ENCODE measurements around the gene ALDH16A1. TPM values are rescaled to one million over a fixed set of nuclear protein-coding genes. Genes with fewer than 3 reads are reported as not detected.
"Not testable (repeated sequence)": the region's sequence is repeated elsewhere in the genome, so short reads cannot be mapped to it uniquely, and the experiment has no call there.

Gene ALDH16A1
- total RNA-seq, 1 donor from 2014 or later = 22.5 TPM

DNA sequence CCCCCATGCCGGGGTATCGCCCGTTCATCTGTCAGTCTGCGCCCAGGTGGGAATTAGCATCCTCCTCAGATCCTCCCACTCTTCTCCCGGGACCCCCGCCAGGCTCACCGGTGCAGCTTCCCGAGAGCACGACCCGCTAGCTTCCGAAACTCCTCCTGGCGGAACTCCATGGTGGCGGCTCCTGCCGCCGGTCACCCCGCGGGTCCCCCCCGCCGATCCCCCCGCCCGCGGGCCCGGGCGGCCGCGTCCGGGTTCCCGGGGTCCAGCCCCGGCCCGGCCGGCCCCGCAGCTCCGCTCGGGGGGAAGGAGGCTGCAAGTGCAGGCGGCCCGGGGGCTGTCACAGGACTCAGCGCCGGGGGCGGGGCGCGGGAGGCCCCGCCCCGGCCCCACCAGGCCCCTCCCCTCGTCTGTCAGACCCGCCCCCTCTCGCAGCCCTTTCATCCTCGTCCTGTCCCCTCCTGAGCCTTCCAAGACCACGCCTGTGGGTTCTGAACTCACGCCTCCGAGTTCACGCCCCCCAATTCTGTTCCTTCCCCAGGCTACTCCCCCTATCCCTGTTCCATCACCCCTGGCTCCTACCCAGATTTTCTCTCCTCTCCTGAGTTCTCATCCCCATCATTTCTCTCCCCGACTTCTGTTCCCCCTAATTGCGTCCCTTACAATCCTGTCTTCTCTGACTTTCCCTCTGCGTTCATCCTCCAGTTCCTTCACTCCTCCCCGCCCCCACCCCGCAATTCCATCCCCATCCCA, 11.6 kb upstream of the ALDH16A1 start, which contains the start of gene SLC17A7:
TSS of gene SLC17A7 (minus strand) at position 318 of the 750 bp plus-strand sequence. CDS start at position 170, 148 bp downstream.
- no peak for DNase-seq

DNA sequence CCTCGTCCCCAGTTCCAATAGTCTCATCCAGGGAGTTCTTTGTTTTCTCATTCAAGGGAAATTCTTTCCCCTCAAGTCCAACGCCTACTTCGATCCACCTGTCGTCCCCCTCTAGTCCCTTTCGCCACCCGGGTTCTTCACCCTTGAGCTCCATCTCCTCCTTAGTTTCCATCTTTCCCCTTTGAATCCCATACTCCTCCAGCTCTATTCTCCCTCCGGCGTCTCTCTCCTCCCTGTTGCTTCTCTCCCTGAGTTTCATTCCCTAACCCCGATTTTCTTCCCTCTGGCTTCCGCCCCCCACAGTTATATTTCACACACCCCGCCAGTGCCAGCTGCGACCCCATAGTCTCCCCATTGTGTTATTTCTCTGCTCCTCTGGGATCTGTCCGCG, 11.1 kb upstream of the ALDH16A1 start:
- DNase-seq = no peak

DNA sequence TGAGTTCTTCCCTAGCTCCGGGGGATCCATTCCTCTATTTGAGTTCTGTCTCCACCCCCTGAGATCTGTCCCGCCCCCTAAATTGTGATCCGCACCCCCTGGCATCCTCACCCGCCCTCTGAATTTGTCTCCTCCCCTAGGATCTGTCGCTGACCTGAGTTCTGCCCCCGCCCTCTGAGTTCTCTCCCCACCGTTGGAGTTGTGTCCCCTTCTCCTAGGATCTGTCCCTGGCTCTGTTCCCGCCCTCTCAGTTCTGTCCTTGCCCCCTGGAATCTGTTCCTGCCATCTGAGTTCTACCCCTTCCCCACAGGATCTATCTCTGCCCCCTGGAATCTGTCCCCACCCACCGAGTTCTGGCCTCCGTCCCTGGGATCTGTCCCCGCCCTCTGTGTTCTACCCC, 10.7 kb upstream of the ALDH16A1 start:
- DNase-seq = no peak

DNA sequence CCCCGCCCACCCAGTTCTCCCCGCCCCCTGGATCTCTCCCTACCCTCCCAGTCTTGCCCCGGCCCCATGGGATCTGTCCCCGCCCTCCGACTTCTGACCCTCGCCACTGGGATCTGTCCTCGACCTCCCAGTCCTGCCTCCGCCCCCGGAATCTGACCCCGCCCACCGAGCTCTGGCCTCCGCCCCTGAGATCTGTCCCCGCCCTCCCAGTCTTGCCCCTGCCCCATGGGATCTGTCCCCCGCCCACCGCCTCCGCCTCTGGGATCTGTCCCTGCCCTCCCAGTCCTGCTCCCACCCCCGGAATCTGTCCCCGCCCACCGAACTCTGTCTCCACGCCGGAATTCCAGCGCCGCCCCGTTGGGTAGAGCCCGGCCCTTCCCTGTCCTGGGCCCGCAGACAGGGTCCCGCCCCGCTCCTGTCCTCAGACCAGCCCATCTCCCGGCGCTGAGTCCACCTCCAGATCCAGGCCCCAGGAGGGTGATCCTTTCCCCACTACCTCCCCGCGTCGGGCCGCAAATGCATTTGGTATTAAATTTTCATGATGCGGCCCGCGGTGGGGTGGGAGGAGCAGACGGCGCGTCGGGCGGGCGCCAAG, 10.2 kb upstream of the ALDH16A1 start:
- peak; percentile 85 for DNase-seq

DNA sequence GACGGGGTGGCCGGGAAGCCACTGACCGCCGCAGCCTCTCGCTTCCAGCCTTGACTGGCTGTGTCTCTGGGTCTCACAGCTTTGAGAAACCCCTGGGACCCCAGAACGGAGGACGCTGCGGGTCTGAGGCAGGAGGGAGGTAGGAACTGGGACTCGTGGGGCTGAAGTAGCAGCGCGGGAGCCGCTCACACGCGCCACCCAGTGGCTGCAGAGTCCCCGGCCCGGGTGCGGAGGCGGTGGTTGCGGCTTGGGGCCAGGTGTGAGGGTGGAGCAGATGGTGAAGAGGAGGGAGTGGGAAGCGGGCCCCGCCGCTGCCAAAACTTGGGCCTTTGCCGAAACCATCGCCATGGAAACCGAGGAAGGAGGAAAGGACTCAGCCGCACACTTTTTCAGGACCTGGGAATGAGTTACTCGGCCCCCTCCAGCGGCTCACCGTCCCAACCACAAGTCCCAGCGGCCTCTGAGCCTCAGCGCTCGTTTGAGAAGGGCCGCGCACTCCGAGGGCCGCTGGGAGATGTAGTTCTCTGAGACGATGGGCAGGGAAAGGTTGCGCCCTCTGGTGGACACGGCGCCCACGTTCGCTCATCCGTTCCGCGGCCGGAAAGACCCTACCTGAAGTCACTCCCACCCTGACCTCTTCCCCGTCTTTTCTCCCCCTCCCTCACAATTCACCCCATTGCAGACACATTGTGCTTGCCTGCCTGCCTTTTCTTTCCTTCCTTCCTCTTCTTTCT, 9.5 kb upstream of the ALDH16A1 start:
- peak; percentile 97 for DNase-seq

DNA sequence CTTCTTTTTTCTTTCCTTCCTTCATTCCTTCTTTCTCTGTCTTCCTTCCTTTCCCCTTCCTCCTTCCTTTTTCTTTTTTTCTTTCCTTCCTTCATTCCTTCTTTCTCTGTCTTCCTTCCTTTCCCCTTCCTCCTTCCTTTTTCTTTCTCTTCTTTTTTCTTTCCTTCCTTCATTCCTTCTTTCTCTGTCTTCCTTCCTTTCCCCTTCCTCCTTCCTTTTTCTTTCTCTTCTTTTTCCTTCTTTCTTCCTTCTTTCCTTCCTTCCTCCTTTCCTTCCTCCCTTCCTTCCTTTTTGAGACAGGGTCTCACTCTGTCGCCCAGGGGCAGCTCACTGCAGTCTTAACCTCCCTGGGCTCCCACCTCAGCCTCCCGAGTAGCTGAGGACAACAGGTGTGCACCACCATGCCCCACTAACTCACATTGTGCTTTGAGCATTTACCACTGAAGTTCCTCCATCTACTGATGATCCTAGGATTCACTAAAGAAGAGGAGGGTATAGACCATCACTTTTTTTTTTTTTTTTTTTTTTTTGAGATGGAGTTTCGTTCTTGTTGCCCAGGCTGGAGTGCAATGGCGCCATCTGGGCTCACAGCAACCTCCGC, 8.8 kb upstream of the ALDH16A1 start:
- not testable (repeated sequence) for DNase-seq

DNA sequence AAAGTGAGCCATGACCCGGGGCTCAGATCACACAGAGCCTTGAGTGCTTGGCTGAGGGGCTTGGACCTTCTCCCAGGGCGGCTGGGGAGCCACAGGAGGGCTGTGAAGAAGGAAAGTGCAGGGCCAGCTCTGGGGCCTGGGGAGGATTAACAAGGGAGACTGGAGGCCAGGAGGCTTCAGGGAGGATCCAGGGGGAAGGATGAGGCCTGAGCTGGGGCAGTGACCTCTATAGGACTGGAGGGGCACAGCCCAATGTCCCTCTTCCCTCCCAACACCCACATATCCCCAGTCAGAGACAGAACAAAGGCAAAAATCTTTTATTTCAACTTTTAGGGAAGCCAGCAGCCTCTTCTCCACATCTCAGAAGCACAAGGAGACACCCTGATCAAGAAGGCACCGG, 7.0 kb upstream of the ALDH16A1 start:
- no peak for DNase-seq

DNA sequence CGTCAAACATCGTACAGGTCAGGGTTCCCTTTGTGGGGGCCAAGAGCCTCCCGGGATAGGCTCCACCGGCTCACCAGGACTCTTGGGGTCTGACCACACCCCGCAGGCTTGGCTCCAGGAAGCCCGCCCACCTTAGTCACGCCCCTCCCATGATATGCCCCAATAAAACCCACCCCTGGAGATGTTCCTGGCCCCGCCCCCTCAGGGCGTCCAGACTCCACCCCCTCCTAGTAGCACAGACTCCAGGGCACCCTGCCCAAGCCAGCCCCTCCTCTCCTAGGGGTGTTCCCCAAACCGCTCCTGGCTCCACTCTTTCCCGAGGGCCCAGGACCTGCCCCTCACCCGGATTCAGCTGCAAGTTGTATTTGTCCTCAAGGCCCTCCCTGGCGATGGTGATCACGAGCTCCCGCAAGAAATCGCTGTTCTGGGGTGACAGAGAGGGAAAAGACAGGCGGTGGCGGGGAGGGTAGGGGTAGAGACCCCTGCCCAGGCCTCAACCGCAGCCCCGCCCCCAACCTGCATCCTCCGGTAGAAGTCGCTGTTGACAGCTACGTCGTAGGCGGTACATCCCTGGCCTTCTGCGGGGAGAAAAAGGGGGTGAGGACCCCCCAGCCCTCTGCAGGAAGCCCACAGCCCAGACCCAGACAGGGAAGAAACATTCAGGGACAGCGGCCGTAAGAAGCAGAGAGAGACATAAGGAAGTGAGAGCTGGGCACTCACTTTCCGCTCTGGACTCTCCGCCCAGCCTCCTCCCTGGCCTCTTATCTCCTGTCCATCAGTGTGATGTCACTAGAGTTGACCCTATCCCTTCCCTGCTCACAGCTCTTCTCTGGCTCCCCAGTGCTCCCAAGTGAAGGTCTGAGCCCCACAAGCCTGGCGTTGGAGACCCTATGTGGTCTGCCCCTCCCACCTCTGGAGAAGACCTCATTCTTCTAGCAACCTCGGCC, 5.3 kb upstream of the ALDH16A1 start:
- DNase-seq = no peak

DNA sequence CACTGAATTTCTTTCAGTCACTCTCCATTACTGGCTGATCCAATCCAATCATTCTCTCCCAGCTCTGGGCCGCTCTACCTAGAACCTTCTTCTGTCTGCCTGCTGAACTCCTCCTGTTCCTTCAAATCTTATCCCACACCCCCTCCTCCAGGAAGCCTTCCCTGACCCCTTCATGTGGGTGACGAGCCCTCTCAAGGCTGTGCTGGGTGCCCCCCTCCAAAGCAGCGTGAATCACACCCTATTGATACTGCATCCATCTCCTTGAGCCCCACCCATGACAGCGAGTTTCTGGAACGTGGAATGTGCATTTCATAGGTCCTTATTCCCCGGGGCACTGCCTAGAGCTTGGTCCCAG, 4.6 kb upstream of the ALDH16A1 start:
- DNase-seq = no peak

DNA sequence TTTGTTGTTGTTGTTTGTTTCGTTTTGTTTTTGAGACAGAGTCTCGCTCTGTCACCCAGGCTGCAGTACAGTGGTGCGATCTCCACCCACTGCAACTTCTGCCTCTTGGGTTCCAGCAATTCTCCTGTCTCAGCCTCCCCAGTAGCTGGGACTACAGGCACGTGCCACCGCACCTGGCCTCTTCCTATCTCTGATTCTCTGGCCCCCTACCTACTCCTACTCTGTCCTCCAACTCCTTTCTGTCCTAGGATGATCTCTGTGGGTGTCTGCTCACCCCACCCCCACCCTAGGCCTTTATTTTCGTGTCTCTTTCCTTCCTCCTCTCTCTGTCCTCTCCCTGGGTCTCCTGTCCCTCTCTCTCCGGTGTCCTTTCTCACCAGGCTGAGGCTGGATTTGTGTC, 2.6 kb upstream of the ALDH16A1 start:
- DNase-seq = no peak

DNA sequence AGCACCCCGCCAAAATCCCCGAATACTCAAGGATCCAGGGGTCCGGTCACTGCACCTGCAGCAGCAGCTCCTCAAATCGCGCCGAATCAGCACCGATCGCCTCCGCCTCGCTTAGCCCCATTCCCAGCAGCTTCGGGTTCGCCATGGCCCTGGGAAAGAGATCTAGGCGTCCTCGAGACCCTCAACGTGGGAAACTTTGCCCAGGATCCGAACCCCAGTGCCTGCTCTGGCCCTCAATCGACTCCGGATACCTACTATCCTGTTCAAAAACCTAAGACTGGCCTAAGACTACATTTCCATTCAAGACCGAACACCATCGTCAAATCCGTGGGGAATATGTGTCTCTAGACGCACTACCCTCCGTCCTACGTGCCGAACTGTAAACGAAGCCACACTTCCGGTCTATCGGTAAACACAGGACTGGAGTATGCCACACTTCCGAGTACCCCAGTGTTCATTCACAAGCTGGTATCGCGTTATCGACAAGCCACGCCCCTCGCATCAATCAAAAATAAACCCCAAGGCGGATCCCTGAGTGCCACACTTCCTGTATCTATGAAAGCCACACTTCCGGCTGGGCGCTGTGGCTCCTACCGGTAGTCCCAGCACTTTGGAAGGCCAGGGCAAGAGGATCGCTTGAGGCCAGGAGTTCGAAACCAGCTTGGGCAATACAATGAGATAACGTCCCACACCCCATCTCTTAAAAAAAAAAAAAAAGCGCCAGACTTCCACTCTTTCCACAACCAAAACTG, 1.4 kb upstream of the ALDH16A1 start, which contains the start of gene PIH1D1:
TSS of gene PIH1D1 (minus strand) at position 385 of the 752 bp plus-strand sequence. CDS start at position 145, 240 bp downstream.
- DNase-seq = peak; percentile 100

DNA sequence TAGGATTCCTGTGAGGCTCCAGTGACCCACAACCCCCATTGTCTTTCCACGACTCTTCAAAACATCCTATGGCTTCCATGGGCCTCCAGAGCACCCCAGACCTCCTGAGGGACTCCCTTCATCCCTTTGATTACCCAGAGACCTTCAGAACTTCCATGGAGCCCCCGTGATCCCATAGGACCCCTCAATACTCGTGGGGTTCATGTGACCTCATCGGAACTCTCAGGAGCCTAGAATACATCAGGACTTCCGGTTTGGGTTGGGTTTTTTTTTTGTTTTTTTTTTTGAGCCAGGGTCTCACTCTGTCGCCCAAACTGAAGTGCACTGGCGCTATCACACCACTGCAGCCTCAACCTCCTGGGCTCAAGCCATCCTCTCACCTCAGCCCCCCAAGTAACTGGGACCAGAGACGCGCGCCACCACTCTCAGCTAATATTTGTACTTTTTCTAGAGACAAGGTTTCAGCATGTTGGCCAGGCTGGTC, 774 bp downstream of the ALDH16A1 start:
- no peak for DNase-seq

DNA sequence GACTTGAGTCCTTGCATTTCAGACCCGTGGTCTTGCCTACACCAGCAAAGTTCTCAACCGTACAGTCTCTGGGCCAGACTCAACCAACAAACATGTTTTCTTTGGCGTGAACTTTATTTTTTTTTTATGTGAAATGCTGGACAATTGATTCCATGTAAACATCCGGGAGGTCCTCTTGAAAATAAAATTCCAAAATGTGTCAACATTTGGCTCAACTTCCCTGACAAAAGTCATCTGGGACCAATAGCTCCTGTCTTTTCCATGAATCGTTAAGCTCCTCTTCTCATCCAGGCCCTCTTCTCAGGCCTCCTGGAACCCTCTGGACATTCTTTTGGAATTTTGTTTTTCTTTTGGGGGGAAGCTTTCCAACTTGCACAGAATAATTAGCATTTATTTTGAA, 2.7 kb downstream of the ALDH16A1 start:
- DNase-seq = peak; percentile 82

DNA sequence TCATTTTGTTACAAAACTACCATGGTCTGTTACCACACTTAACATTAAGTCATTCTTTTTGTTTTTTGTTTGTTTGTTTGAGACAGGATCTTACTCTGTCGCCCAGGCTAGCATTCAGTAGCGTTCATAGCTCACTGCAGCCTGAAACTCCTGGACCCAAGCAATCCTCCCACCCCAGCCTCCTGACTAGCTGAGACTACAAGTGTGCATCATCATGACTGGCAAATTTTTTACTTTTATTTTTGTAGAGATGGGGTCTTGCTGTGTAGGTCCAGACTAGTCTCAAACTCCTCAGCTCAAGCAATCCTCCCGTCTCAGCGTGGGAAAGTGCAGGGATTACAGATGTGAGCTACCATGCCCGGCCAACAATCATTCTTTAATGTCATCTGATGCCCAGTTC, 3.3 kb downstream of the ALDH16A1 start:
- DNase-seq = no peak

DNA sequence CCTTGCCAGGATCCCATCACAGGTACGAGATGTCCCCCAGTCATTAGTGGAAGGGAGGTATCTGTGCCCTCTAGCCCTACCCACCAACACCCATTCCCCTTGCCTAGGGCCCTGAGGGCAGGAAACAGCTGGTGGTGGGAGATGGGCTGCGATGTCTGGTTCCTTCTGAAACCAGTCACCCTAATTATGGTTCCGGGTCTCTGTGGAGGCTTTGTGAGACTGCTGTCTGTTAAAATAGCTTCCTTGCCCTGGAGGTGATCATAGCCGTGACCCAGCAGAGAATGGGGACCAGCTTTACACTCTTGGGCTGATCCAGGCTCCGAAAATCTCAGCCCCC, 5.5 kb downstream of the ALDH16A1 start:
- no peak for DNase-seq

DNA sequence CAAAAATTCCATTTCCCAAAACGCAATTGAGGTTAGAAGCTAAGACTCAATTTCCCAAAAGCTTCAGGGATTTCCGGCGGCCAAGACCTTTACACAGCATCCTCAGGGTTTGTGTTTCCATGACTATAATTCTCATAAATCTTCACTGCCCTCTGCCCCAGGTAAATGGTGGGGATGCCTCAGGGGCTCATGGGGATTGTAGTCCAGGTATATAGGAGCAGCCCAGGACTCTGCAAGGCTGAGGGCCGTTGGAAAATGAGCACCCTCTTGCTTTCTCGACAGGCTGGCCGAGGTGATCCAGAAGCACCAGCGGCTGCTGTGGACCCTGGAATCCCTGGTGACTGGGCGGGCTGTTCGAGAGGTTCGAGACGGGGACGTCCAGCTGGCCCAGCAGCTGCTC, 6.4 kb downstream of the ALDH16A1 start:
- DNase-seq = no peak

DNA sequence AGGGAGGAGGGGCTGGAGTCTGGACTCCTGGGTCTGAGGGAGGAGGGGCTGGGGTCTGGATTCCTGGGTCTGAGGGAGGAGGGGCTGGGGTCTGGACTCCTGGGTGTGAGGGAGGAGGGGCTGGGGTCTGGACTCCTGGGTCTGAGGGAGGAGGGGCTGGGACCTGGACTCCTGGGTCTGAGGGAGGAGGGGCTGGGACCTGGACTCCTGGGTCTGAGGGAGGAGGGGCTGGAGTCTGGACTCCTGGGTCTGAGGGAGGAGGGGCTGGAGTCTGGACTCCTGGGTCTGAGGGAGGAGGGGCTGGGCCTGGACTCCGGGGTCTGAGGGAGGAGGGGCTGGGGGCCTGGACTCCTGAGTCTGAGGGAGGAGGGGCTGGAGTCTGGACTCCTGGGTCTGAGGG, 8.1 kb downstream of the ALDH16A1 start:
- DNase-seq = not testable (repeated sequence)

DNA sequence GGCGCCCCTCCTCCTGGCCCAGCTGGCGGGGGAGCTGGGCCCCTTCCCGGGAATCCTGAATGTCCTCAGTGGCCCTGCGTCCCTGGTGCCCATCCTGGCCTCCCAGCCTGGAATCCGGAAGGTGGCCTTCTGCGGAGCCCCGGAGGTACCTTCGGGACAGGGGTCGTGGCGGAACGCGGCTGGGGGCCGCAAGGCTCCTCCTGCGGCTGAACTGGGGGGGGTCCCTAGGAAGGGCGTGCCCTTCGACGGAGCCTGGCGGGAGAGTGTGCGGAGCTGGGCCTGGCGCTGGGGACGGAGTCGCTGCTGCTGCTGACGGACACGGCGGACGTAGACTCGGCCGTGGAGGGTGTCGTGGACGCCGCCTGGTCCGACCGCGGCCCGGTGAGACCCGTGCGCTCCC, 8.6 kb downstream of the ALDH16A1 start:
- no peak for DNase-seq

DNA sequence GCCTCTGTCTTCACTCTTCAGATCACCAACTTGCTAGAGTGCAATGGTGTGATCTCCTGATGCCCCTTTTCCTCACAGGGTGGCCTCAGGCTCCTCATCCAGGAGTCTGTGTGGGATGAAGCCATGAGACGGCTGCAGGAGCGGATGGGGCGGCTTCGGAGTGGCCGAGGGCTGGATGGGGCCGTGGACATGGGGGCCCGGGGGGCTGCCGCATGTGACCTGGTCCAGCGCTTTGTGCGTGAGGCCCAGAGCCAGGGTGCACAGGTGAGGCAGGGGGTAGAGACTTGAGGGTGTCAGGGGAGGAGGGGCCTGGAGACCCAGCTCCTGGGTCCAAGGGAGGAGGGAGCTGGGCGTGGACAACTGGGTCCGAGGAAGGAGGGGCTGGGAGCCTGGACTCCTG, 9.5 kb downstream of the ALDH16A1 start:
- DNase-seq = no peak

DNA sequence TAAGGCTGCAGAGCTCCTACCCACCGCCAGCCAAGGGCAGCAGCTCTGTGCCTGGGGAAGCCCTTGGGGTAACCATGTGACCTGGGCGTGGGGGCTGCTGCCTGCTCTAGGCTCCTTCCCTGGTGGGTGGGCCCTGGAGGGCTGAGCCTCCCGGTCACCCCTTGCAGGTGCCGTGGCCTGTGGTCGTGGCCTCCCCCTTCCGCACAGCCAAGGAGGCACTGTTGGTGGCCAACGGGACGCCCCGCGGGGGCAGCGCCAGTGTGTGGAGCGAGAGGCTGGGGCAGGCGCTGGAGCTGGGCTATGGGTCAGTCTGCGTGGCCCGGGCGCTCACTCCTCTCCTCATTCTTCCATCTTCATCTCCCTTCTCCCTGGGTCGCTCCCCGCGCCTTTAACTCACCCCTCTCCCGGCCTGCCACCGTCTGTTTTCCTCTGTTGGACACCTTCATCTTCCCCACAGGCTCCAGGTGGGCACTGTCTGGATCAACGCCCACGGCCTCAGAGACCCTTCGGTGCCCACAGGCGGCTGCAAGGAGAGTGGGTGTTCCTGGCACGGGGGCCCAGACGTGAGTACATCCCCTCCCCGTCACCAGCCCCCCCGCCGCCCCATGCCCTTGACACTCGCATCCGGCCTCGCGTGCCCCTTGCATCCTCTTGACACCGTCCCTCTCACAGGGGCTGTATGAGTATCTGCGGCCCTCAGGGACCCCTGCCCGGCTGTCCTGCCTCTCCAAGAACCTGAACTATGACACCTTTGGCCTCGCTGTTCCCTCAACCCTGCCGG, 11.1 kb downstream of the ALDH16A1 start:
- DNase-seq = no peak

All from skin of body (tissue), 2 donors.